ENCODE data around the gene CDK6. TPM values are rescaled to one million over a fixed set of nuclear protein-coding genes. Genes with fewer than 3 reads are reported as not detected.

The CDK6 gene
- total and polyA plus RNA-seq, 10 donors: 0.91 to 37.8 (median 25.5) TPM

DNA sequence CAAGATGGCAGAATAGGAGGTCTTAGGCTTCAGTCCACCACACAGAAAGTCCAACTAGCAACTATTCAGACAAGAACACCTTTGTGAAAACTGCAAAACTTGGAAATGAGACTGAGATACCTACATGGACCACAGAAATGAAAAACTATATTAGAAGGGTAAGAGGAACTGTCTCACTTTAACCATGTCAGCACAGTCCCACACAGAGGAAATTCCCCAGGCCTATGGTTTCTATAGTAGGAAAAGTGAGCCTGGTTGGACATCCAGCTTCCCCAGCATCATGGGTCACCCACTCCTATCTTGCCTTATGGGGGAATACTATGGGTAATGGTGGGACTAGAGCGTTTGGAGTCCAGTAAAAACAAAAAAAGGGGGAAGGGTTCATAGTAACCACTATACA is 38.8 kb upstream of the CDK6 start:
- TF ChIP-seq POLR2AphosphoS5 (IDR thresholded peaks at IDR 0.05) (no peak), CTCF (IDR thresholded peaks at IDR 0.05 in 8 of 11, conservative IDR thresholded peaks at IDR 0.05 in 3 of 11) (no peak), POLR2A (IDR thresholded peaks at IDR 0.05) (no peak)

GRCh38 chr7:92874567-92874966 is 38.2 kb upstream of the CDK6 start:
- H3K4me1 ChIP-seq: no peaks in the 10 kb centered on the region
- H3K4me3 ChIP-seq: no peak overlapping the region
- H3K27ac ChIP-seq: no peak overlapping the region
- H3K36me3 ChIP-seq: no peaks in the 10 kb centered on the region
- intact Hi-C loops (cut with DNase I; ENCODE audit: low total_unique reads): no loop called here
- no peaks in the 10 kb centered on the region for H3K27me3 ChIP-seq (replicated peaks in 1 of 7)
- no peak for TF ChIP-seq POLR2A (IDR thresholded peaks at IDR 0.05)
- no peak for TF ChIP-seq CTCF (IDR thresholded peaks at IDR 0.05 in 8 of 11, conservative IDR thresholded peaks at IDR 0.05 in 3 of 11)
- no peak for TF ChIP-seq POLR2AphosphoS5 (IDR thresholded peaks at IDR 0.05)
- no peak for DNase-seq
- peaks cover 0 to 3% (median 0%) of the 10 kb centered on the region in 8 donors for H3K9me3 ChIP-seq
- WGBS, 5 donors: 69 to 75% (median 73%) methylated on average over 1 of the region's 1 CpG

More for the DNA sequence above, 38.8 kb upstream of the CDK6 start:
- DNase-seq: no peak
- Histone ChIP-seq H3K36me3 (no peaks in the 10 kb centered on the region), H3K27ac (no peak overlapping the region), H3K4me1 (no peaks in the 10 kb centered on the region), H3K9me3 (no peaks in the 10 kb centered on the region), H3K27me3 (replicated peaks in 1 of 7) (no peaks in the 10 kb centered on the region), H3K4me3 (no peak overlapping the region)
- 86 to 100% (median 92%) methylated on average over 1 of the region's 1 CpG for WGBS, 5 donors
- intact Hi-C loops (cut with DNase I; ENCODE audit: low total_unique reads): no loop called here

- no peak overlapping the region for H3K4me3 ChIP-seq
- no peak overlapping the region for H3K27ac ChIP-seq
- no peak for DNase-seq
- intact Hi-C loops (cut with DNase I; ENCODE audit: low total_unique reads): no loop called here
- no peaks in the 10 kb centered on the region for H3K36me3 ChIP-seq
- no peaks in the 10 kb centered on the region for H3K4me1 ChIP-seq
- WGBS, 5 donors: 40 to 54% (median 48%) methylated on average over 2 of the region's 2 CpGs
- no peak for TF ChIP-seq CTCF (IDR thresholded peaks at IDR 0.05 in 8 of 11, conservative IDR thresholded peaks at IDR 0.05 in 3 of 11)
- TF ChIP-seq POLR2AphosphoS5 (IDR thresholded peaks at IDR 0.05): no peak
- no peak for TF ChIP-seq POLR2A (IDR thresholded peaks at IDR 0.05)
- no peaks in the 10 kb centered on the region for H3K27me3 ChIP-seq (replicated peaks in 1 of 7)
- H3K9me3 ChIP-seq: peaks cover 0 to 11% (median 5%) of the 10 kb centered on the region in 8 donors
Measured at GRCh38 chr7:92873776-92874175, 37.4 kb upstream of the CDK6 start.

- H3K4me1 ChIP-seq: no peaks in the 10 kb centered on the region
- no peak overlapping the region for H3K4me3 ChIP-seq
- H3K36me3 ChIP-seq: no peaks in the 10 kb centered on the region
- no peaks in the 10 kb centered on the region for H3K27me3 ChIP-seq (replicated peaks in 1 of 7)
- H3K27ac ChIP-seq: no peak overlapping the region
- no peak for DNase-seq
- peaks cover 0 to 21% (median 11%) of the 10 kb centered on the region in 8 donors for H3K9me3 ChIP-seq
- intact Hi-C loops (cut with DNase I; ENCODE audit: low total_unique reads): no loop called here
- TF ChIP-seq POLR2A (IDR thresholded peaks at IDR 0.05) (no peak), CTCF (IDR thresholded peaks at IDR 0.05 in 8 of 11, conservative IDR thresholded peaks at IDR 0.05 in 3 of 11) (no peak), POLR2AphosphoS5 (IDR thresholded peaks at IDR 0.05) (no peak)
Measured at GRCh38 chr7:92872701-92873100, 36.3 kb upstream of the CDK6 start.

All from spleen (tissue), 11 donors.